HCT116 (cell line): ENCODE measurements around the gene C10orf105. TPM values are rescaled to one million over a fixed set of nuclear protein-coding genes. Genes with fewer than 3 reads are reported as not detected.

Experiments used
- ATAC-seq: fragments of 200-7000 bp; cut with Tn5 transposase; 2 replicates; pipeline ENCODE4 v1.9.1; 2020; ENCODE audit warnings: mild to moderate bottlenecking, moderate library complexity
- BruUV-seq: library from RNA; stranded (reverse); fragments of 400-500 nt; replicated peaks from 2 replicates; lab custom pipeline; 2021; lab: Mats Ljungman, UMichigan
- CTCF ChIA-PET: fragments of 300-600 bp; sonication (Branson Sonifier 250); formaldehyde crosslinking; loops from one replicate; lab custom pipeline; 2021; ENCODE audit warnings: antibody characterized with exemption; lab: Charles Lee
- POLR2A ChIA-PET: fragments of 300-600, 350-600 bp; sonication (Branson Sonifier 250); formaldehyde crosslinking; loops from one replicate; lab custom pipeline; 2021; ENCODE audit warnings: antibody characterized with exemption; lab: Charles Lee
- RAD21 ChIA-PET, 2 experiments: fragments of 300-600 bp; sonication (Branson Sonifier 250); formaldehyde crosslinking; loops; one replicate each; lab custom pipeline; 2023; ENCODE audit warnings: low total read pairs in 2 of 2; ENCODE audit not compliant: uncharacterized antibody in 2 of 2, unreplicated experiment in 2 of 2, low non-redundant PET in 1 of 2; lab: Charles Lee
- DNase-seq: peaks from one replicate; pipeline ENCODE4 v3.0.0-alpha.2; 2010; ENCODE audit warnings: low read depth, low spot score
- H2AFZ ChIP-seq: fragments of 200-600 bp; shearing (Covaris generic), sonication (generic); 2 replicates; pipeline ENCODE4 v1.6.1; 2017; ENCODE audit warnings: low read depth, mixed run types, mixed read lengths, antibody characterized with exemption, low read length; ENCODE audit not compliant: poor library complexity, severe bottlenecking
- H3K27ac ChIP-seq: 2 replicates; pipeline ENCODE4 v1.5.1; 2012; ENCODE audit warnings: low read depth, low read length
- H3K27me3 ChIP-seq: fragments of 200-600 bp; sonication (generic); 2 replicates; pipeline ENCODE4 v1.6.1; 2016; ENCODE audit warnings: mixed run types, low read length, mixed read lengths; ENCODE audit not compliant: insufficient read depth
- H3K36me3 ChIP-seq, 2 experiments: fragments of 200-500 bp in 1 of 2; fragments of 200-600 bp in 1 of 2; sonication (Bioruptor generic) in 1 of 2; sonication (generic) in 1 of 2; 2 replicates each; pipeline versions ENCODE4 v1.5.1 to v1.6.1; 2014 to 2016; ENCODE audit warnings: low read length in 2 of 2, inconsistent platforms in 1 of 2, mixed read lengths in 1 of 2, mixed run types in 1 of 2; ENCODE audit not compliant: insufficient read depth in 2 of 2, control insufficient read depth in 1 of 2
- H3K4me1 ChIP-seq, 2 experiments: fragments of 200-600 bp in 1 of 2; sonication (generic) in 1 of 2; 2 replicates each; pipeline versions ENCODE4 v1.5.1 to v1.6.1; 2012 to 2017; ENCODE audit warnings: low read length in 2 of 2, inconsistent platforms in 1 of 2, mild to moderate bottlenecking in 1 of 2, mixed read lengths in 1 of 2, mixed run types in 1 of 2, moderate library complexity in 1 of 2; ENCODE audit not compliant: insufficient read depth in 2 of 2, control insufficient read depth in 1 of 2
- H3K4me2 ChIP-seq: fragments of 200-600 bp; sonication (generic); 2 replicates; pipeline ENCODE4 v1.6.1; 2017; ENCODE audit warnings: mixed run types, low read length, mixed read lengths
- H3K4me3 ChIP-seq, 2 experiments: fragments of 200-600 bp in 1 of 2; sonication (generic) in 1 of 2; replicated peaks in 1 of 2; 2 replicates each; pipeline ENCODE4 v1.5.1; 2011 to 2016; ENCODE audit warnings: low read length in 2 of 2, control low read depth in 1 of 2, low read depth in 1 of 2, mild to moderate bottlenecking in 1 of 2, mixed read lengths in 1 of 2, mixed run types in 1 of 2
- H3K79me2 ChIP-seq: fragments of 200-600 bp; sonication (generic); 2 replicates; pipeline ENCODE4 v1.6.1; 2017; ENCODE audit warnings: mild to moderate bottlenecking, mixed run types, low read length, moderate library complexity, mixed read lengths; ENCODE audit not compliant: insufficient read depth
- H3K9ac ChIP-seq: fragments of 200-600 bp; sonication (generic); 2 replicates; pipeline ENCODE4 v1.6.1; 2016; ENCODE audit warnings: low read length, mixed read lengths
- H3K9me2 ChIP-seq: fragments of 200-600 bp; sonication (generic), shearing (Covaris generic); 2 replicates; pipeline ENCODE4 v1.6.1; 2017; ENCODE audit warnings: mixed run types, mild to moderate bottlenecking, moderate library complexity; ENCODE audit not compliant: insufficient read depth
- H3K9me3 ChIP-seq, 2 experiments: fragments of 200-500 bp in 1 of 2; fragments of 200-600 bp in 1 of 2; sonication (Bioruptor generic) in 1 of 2; sonication (generic) in 1 of 2; 2 replicates each; pipeline ENCODE4 v1.6.1; 2014 to 2017; ENCODE audit warnings: low read length in 2 of 2, mixed read lengths in 2 of 2, inconsistent platforms in 1 of 2, low read depth in 1 of 2, mild to moderate bottlenecking in 1 of 2, mixed run types in 1 of 2, moderate library complexity in 1 of 2; ENCODE audit not compliant: control insufficient read depth in 1 of 2, insufficient read depth in 1 of 2
- H4K20me1 ChIP-seq: fragments of 200-600 bp; sonication (generic), shearing (Covaris generic); 2 replicates; pipeline ENCODE4 v1.6.1; 2017; ENCODE audit warnings: mixed run types, mild to moderate bottlenecking, moderate library complexity; ENCODE audit not compliant: insufficient read depth
- CEBPB ChIP-seq: IDR thresholded peaks from 2 replicates; pipeline ENCODE4 v1.6.1; 2012; ENCODE audit warnings: low read depth
- ELF1 ChIP-seq: IDR thresholded peaks from 2 replicates; pipeline ENCODE4 v1.6.1; 2012; ENCODE audit warnings: low read depth, borderline replicate concordance
- JUND ChIP-seq: IDR thresholded peaks from 2 replicates; pipeline ENCODE4 v1.6.1; 2012
- POLR2A ChIP-seq: IDR thresholded peaks from 2 replicates; pipeline ENCODE4 v1.7.0; 2011; ENCODE audit warnings: borderline replicate concordance; ENCODE audit not compliant: insufficient read depth, insufficient read length; ENCODE audit errors: extremely low read depth
- SIN3A ChIP-seq: IDR thresholded peaks from 2 replicates; pipeline ENCODE4 v1.6.1; 2012; ENCODE audit warnings: low read depth
- SP1 ChIP-seq: IDR thresholded peaks from 2 replicates; pipeline ENCODE4 v1.6.1; 2012; ENCODE audit warnings: low read depth
- ZFX ChIP-seq: fragments of 450-650 bp; IDR thresholded peaks from 2 replicates; pipeline ENCODE4 v1.6.1; 2017
- ZNF274 ChIP-seq: fragments of 200-500 bp; sonication (Bioruptor generic); IDR thresholded peaks from 2 replicates; pipeline ENCODE4 v1.6.1; 2014; ENCODE audit warnings: mild to moderate bottlenecking, low read depth, low read length, inconsistent platforms
- intact Hi-C: fragments of 100-400 bp; cut with micrococcal nuclease; formaldehyde crosslinking; loops from 2 replicates; pipeline ENCODE4 v1.10.0; 2022
- total RNA-seq: library from RNA; stranded (reverse); gene quantifications from one replicate; pipeline ENCODE4 v1.2.1, GENCODE V29; 2021; ENCODE audit not compliant: unreplicated experiment
- TF ChIP-seq, protein P1 (sequence below): IDR thresholded peaks from 2 replicates; pipeline ENCODE4 v1.6.1; 2012

C10orf105 gene
- total RNA-seq, 1 experiment from 2014 or later = not detected

DNA sequence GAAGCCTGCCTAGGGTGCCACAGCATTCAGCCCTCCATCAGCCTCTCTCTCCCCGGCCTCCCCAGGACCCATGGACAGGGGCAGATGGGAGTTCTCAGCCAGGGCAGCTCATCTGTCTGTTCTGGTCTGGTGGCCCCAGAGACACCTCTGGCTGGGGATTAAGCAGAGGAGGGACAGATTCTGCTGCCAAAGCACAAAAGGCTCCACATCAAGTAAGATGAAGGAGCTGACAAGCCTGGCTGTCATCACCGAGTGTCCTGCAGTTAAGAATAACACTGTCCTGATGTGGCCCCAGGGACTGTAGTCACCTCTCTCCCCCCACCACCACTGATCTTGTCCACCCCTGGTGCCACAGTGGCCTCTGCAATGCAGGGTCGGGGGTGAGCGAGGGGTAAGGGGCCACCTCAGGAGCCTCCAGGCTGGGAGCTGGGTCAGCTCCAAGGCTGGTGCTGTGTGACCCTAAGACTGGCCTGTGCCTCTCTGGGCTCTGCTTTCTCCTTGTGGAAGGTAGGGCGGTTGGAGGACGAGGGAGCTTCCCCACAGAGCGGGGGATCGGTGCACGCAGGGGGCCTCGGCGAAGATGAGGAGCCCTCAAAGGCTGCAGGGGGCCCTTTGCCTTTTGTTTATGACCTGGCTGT lies 18.7 kb downstream of the C10orf105 start:
- ATAC-seq = no peak
- TF ChIP-seq JUND (no peak), ELF1 (no peak), POLR2A (no peak), CEBPB (no peak), ZFX (no peak)
- TF ChIP-seq, protein P1, sequence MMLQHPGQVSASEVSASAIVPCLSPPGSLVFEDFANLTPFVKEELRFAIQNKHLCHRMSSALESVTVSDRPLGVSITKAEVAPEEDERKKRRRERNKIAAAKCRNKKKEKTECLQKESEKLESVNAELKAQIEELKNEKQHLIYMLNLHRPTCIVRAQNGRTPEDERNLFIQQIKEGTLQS = no peak
- TF ChIP-seq, all 23 proteins: peak for 0
- Histone ChIP-seq H3K4me1 (peaks cover 0 to 8% of the 10 kb centered on the region in 2 experiments; a peak in 1 of 4 replicates), H3K4me2 (no peak overlapping the region), H3K9ac (no peak overlapping the region), H3K27ac (no peak overlapping the region), H3K9me2 (no peaks in the 10 kb centered on the region), H3K4me3 (no peak overlapping the region), H4K20me1 (no peaks in the 10 kb centered on the region), H3K27me3 (no peaks in the 10 kb centered on the region), H3K9me3 (no peaks in the 10 kb centered on the region), H3K79me2 (no peaks in the 10 kb centered on the region), H3K36me3 (no peaks in the 10 kb centered on the region), H2AFZ (no peak overlapping the region)
- POLR2A ChIA-PET = no interaction called here
- BruUV-seq = no TSS peak
- DNase-seq = no peak
- intact Hi-C loops = no loop called here
- RAD21 ChIA-PET = no interaction called here
- CTCF ChIA-PET = no interaction called here

GRCh38 chr10:71698737-71699136 lies 20.8 kb downstream of the C10orf105 start:
- Histone ChIP-seq H4K20me1 (no peaks in the 10 kb centered on the region), H3K36me3 (no peaks in the 10 kb centered on the region), H2AFZ (no peak overlapping the region), H3K27ac (no peak overlapping the region), H3K27me3 (no peaks in the 10 kb centered on the region), H3K9me3 (no peaks in the 10 kb centered on the region), H3K9me2 (no peaks in the 10 kb centered on the region), H3K9ac (no peak overlapping the region), H3K4me1 (peaks cover 0 to 8% of the 10 kb centered on the region in 2 experiments; a peak in 1 of 4 replicates), H3K4me3 (no peak overlapping the region), H3K79me2 (no peaks in the 10 kb centered on the region), H3K4me2 (no peak overlapping the region)
- ChIA-PET RAD21 (no interaction called here), POLR2A (interaction anchor here (1.2 kb wide), 1 partner anchor 380 kb away, joined by 4 read pairs; the partner anchor contains the start of gene SLC29A3), CTCF (interaction anchor here (0.7 to 4.7 kb wide), 4 partner anchors 8 to 383 kb away, joined by 3 to 57 read pairs (median 35); no protein-coding TSS in a partner anchor)
- DNase-seq (no peak), ATAC-seq (no peak)
- BruUV-seq = no TSS peak
- TF ChIP-seq ZNF274 (no peak), SIN3A (no peak), SP1 (no peak)
- intact Hi-C loops = loop anchor here (5.0 kb wide), 1 partner anchor 74 kb away; the partner anchor contains the start of gene VSIR
